SK-N-SH (cell line): ENCODE results near the gene FAM162A. TPM values are rescaled to one million over a fixed set of nuclear protein-coding genes. Genes with fewer than 3 reads are reported as not detected.

Source experiments
- CTCF ChIA-PET: fragments of 300-600, 350-600 bp; formaldehyde crosslinking; extraction: SDS; loops from one replicate; lab custom pipeline; 2021; lab: Yijun Ruan, JAX
- POLR2A ChIA-PET: fragments of 350-600 bp; sonication (Branson Sonifier 250); formaldehyde crosslinking; extraction: SDS; loops from one replicate; lab custom pipeline; 2020; ENCODE audit warnings: antibody characterized with exemption, inconsistent platforms; lab: Yijun Ruan, JAX
- DNase-seq: peaks from one replicate; pipeline ENCODE4 v3.0.0; 2012
- H2AFZ ChIP-seq: fragments of 200-600 bp; sonication (generic); 2 replicates; pipeline ENCODE4 v1.8.1; 2016; ENCODE audit warnings: antibody characterized with exemption, mild to moderate bottlenecking, low read depth
- H3F3A ChIP-seq: fragments of 200-600 bp; sonication (generic); replicated peaks from 2 replicates; pipeline ENCODE3; 2016; ENCODE audit warnings: antibody characterized with exemption, mild to moderate bottlenecking; ENCODE audit not compliant: insufficient read depth
- H3K27ac ChIP-seq, 2 experiments: fragments of 200-500 bp in 1 of 2; fragments of 200-600 bp in 1 of 2; sonication (Bioruptor generic) in 1 of 2; sonication (generic), shearing (Covaris generic) in 1 of 2; 2 replicates each; pipeline versions ENCODE4 v1.5.1 to v1.6.1; 2014 to 2016; ENCODE audit warnings: low read depth in 2 of 2, inconsistent platforms in 1 of 2, low read length in 1 of 2, mild to moderate bottlenecking in 1 of 2, mixed read lengths in 1 of 2
- H3K27me3 ChIP-seq: fragments of 200-600 bp; sonication (generic), shearing (Covaris generic); 2 replicates; pipeline ENCODE4 v1.6.1; 2016; ENCODE audit warnings: mixed run types; ENCODE audit not compliant: insufficient read depth
- H3K36me3 ChIP-seq, 2 experiments: fragments of 200-500 bp in 1 of 2; fragments of 200-600 bp in 1 of 2; sonication (Bioruptor generic) in 1 of 2; sonication (generic) in 1 of 2; replicated peaks in 1 of 2; 2 replicates each; pipeline versions ENCODE3 to v1.5.1; 2014 to 2016; ENCODE audit warnings: low read length in 1 of 2, mild to moderate bottlenecking in 1 of 2; ENCODE audit not compliant: insufficient read depth in 2 of 2, control insufficient read depth in 1 of 2
- H3K4me1 ChIP-seq, 2 experiments: fragments of 200-500 bp in 1 of 2; fragments of 200-600 bp in 1 of 2; sonication (Bioruptor generic) in 1 of 2; sonication (generic), shearing (Covaris generic) in 1 of 2; 2 replicates each; pipeline versions ENCODE4 v1.5.1 to v1.6.1; 2014 to 2016; ENCODE audit warnings: low read depth in 1 of 2, low read length in 1 of 2, mixed run types in 1 of 2; ENCODE audit not compliant: insufficient read depth in 2 of 2, control insufficient read depth in 1 of 2
- H3K4me2 ChIP-seq: fragments of 200-600 bp; sonication (generic), shearing (Covaris generic); 2 replicates; pipeline ENCODE4 v1.6.1; 2017; ENCODE audit warnings: mixed run types
- H3K4me3 ChIP-seq, 2 experiments: fragments of 200-500 bp in 1 of 2; fragments of 200-600 bp in 1 of 2; sonication (Bioruptor generic) in 1 of 2; sonication (generic), shearing (Covaris generic) in 1 of 2; 2 replicates each; pipeline versions ENCODE4 v1.5.1 to v1.8.1; 2014 to 2016; ENCODE audit warnings: low read depth in 2 of 2, inconsistent platforms in 1 of 2, low read length in 1 of 2, mild to moderate bottlenecking in 1 of 2, mixed read lengths in 1 of 2, moderate library complexity in 1 of 2
- H3K79me2 ChIP-seq: fragments of 200-600 bp; sonication (generic); 2 replicates; pipeline ENCODE4 v1.8.1; 2017; ENCODE audit warnings: mild to moderate bottlenecking; ENCODE audit not compliant: insufficient read depth
- H3K9ac ChIP-seq: fragments of 200-600 bp; sonication (generic); 2 replicates; pipeline ENCODE4 v1.6.1; 2017; ENCODE audit warnings: mixed run types
- H3K9me2 ChIP-seq: fragments of 200-600 bp; sonication (generic); 2 replicates; pipeline ENCODE4 v1.6.1; 2017; ENCODE audit warnings: mixed run types
- H3K9me3 ChIP-seq: fragments of 200-600 bp; sonication (generic); 2 replicates; pipeline ENCODE4 v1.6.1; 2017; ENCODE audit warnings: mixed run types, mild to moderate bottlenecking, moderate library complexity
- H4K20me1 ChIP-seq: fragments of 200-600 bp; sonication (generic); 2 replicates; pipeline ENCODE4 v1.6.1; 2017; ENCODE audit warnings: mild to moderate bottlenecking, mixed run types; ENCODE audit not compliant: insufficient read depth
- CTCF ChIP-seq: fragments of 200-600 bp; sonication (generic); IDR thresholded peaks from 2 replicates; pipeline ENCODE4 v1.6.1; 2017; ENCODE audit warnings: antibody characterized with exemption, mild to moderate bottlenecking, moderate library complexity
- EP300 ChIP-seq, 2 experiments: IDR thresholded peaks; 2 replicates each; pipeline versions ENCODE4 v1.4.0 to v1.6.1; 2012; ENCODE audit warnings: borderline replicate concordance in 1 of 2, low read depth in 1 of 2, low read length in 1 of 2
- EZH2phosphoT487 ChIP-seq: fragments of 200-600 bp; sonication (generic); IDR thresholded peaks from 2 replicates; pipeline ENCODE4 v1.6.1; 2017; ENCODE audit warnings: low read depth, mixed run types, mild to moderate bottlenecking, antibody characterized with exemption, moderate library complexity, borderline replicate concordance
- FOSL2 ChIP-seq: IDR thresholded peaks from 2 replicates; pipeline ENCODE4 v1.4.0; 2012; ENCODE audit warnings: low read depth, mild to moderate bottlenecking, moderate library complexity, borderline replicate concordance
- FOXJ3 ChIP-seq: sonication (generic); formaldehyde crosslinking; IDR thresholded peaks from 2 replicates; pipeline ENCODE4 v1.5.1; 2020; ENCODE audit warnings: mild to moderate bottlenecking, missing genetic modification reagents
- GABPA ChIP-seq: IDR thresholded peaks from 2 replicates; pipeline ENCODE4 v1.4.0; 2012; ENCODE audit warnings: low read depth, mild to moderate bottlenecking
- JUND ChIP-seq: IDR thresholded peaks from 2 replicates; pipeline ENCODE4 v1.4.0; 2012
- MEF2A ChIP-seq: IDR thresholded peaks from 2 replicates; pipeline ENCODE4 v1.4.0; 2012; ENCODE audit warnings: low read depth, borderline replicate concordance
- MXI1 ChIP-seq: IDR thresholded peaks from 2 replicates; pipeline ENCODE4 v1.6.1; 2012; ENCODE audit warnings: mild to moderate bottlenecking, low read depth, low read length, improper control_type of control experiment
- NFIC ChIP-seq: IDR thresholded peaks from 2 replicates; pipeline ENCODE4 v1.4.0; 2012; ENCODE audit warnings: borderline replicate concordance
- NRF1 ChIP-seq: IDR thresholded peaks from 2 replicates; pipeline ENCODE4 v1.6.1; 2012; ENCODE audit warnings: low read depth, mild to moderate bottlenecking, low read length
- PBX3 ChIP-seq: IDR thresholded peaks from 2 replicates; pipeline ENCODE4; 2012
- POLR2AphosphoS5 ChIP-seq: IDR thresholded peaks from 2 replicates; pipeline ENCODE4 v1.6.1; 2012; ENCODE audit warnings: low read depth, low read length
- RAD21 ChIP-seq: IDR thresholded peaks from 2 replicates; pipeline ENCODE4 v1.6.1; 2012; ENCODE audit warnings: mild to moderate bottlenecking, low read length
- RCOR1 ChIP-seq: fragments of 150-350 bp; IDR thresholded peaks from 2 replicates; pipeline ENCODE4 v1.6.1; 2017; ENCODE audit warnings: antibody characterized with exemption, low read length
- RFX5 ChIP-seq: IDR thresholded peaks from 2 replicates; pipeline ENCODE4 v1.6.1; 2012; ENCODE audit warnings: mild to moderate bottlenecking, improper control_type of control experiment, low read length
- TCF12 ChIP-seq: IDR thresholded peaks from 2 replicates; pipeline ENCODE4 v1.4.0; 2012
- TEAD4 ChIP-seq: IDR thresholded peaks from 2 replicates; pipeline ENCODE4 v1.4.0; 2012; ENCODE audit warnings: mild to moderate bottlenecking, borderline replicate concordance; ENCODE audit not compliant: insufficient read depth
- YY1 ChIP-seq: IDR thresholded peaks from 2 replicates; pipeline ENCODE4 v1.4.0; 2012; ENCODE audit warnings: low read depth, mild to moderate bottlenecking
- WGBS: methylation state at CpG from one replicate; pipeline ENCODE4 v1.1.6; 2017; ENCODE audit warnings: low lambda C conversion rate; 5-methylcytosine and 5-hydroxymethylcytosine counted together
- polyA plus RNA-seq, 3 experiments: library from polyadenylated mRNA; depleted of rRNA; stranded (reverse); fragments of >200 nt; gene quantifications; 2 replicates each; pipeline ENCODE4 v1.2.3, GENCODE V29; 2012
- TF ChIP-seq, protein P1 (sequence below): fragments of 150-350 bp; IDR thresholded peaks from 2 replicates; pipeline ENCODE4 v1.6.1; 2016; ENCODE audit warnings: mild to moderate bottlenecking, low read depth, low read length
- TF ChIP-seq, protein P2 (sequence below): fragments of 150-350 bp; IDR thresholded peaks from 2 replicates; pipeline ENCODE4 v1.6.1; 2017; ENCODE audit warnings: antibody characterized with exemption, low read length, low read depth, borderline replicate concordance

Gene FAM162A
- polyA plus RNA-seq, 1 of the 3 experiments (the other 2 are of a cell fraction), result 35.1 TPM

- TF ChIP-seq FOSL2, result no peak
- no peak for TF ChIP-seq TEAD4
- no peak for TF ChIP-seq FOXJ3 (CRISPR knock-in tag)
- no peak for TF ChIP-seq EP300 (IDR thresholded peaks at IDR 0.05; ENCODE audit: borderline replicate concordance in 1 of 2, low read depth in 1 of 2, low read length in 1 of 2)
- TF ChIP-seq, protein P1, sequence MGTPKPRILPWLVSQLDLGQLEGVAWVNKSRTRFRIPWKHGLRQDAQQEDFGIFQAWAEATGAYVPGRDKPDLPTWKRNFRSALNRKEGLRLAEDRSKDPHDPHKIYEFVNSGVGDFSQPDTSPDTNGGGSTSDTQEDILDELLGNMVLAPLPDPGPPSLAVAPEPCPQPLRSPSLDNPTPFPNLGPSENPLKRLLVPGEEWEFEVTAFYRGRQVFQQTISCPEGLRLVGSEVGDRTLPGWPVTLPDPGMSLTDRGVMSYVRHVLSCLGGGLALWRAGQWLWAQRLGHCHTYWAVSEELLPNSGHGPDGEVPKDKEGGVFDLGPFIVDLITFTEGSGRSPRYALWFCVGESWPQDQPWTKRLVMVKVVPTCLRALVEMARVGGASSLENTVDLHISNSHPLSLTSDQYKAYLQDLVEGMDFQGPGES, result no peak
- TF ChIP-seq MXI1, result no peak
- no peak for TF ChIP-seq EZH2phosphoT487
- no peak for TF ChIP-seq NRF1
- TF ChIP-seq POLR2AphosphoS5, result no peak
- TF ChIP-seq, protein P2, sequence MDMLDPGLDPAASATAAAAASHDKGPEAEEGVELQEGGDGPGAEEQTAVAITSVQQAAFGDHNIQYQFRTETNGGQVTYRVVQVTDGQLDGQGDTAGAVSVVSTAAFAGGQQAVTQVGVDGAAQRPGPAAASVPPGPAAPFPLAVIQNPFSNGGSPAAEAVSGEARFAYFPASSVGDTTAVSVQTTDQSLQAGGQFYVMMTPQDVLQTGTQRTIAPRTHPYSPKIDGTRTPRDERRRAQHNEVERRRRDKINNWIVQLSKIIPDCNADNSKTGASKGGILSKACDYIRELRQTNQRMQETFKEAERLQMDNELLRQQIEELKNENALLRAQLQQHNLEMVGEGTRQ, result no peak
- peak overlapping the region in 1 of 2 experiments; percentile 10; a peak in 1 of 4 replicates for H3K27ac ChIP-seq
- H3K9ac ChIP-seq, result no peak overlapping the region
- no peaks in the 10 kb centered on the region for H3K9me3 ChIP-seq
- ChIA-PET POLR2A (no interaction called here), CTCF (no interaction called here)
- no peak overlapping the region for H3K4me3 ChIP-seq
- no peaks in the 10 kb centered on the region for H4K20me1 ChIP-seq
- peaks cover 40% of the 10 kb centered on the region for H3F3A ChIP-seq
- no peaks in the 10 kb centered on the region for H3K27me3 ChIP-seq
- no peak for DNase-seq
- peaks cover 25% of the 10 kb centered on the region; the same call in 1 of the 2 replicates for H3K79me2 ChIP-seq
- H3K9me2 ChIP-seq, result no peaks in the 10 kb centered on the region
- H3K4me1 ChIP-seq, result no peaks in the 10 kb centered on the region; a peak in 2 of 4 replicates
- no peak overlapping the region for H2AFZ ChIP-seq
- H3K4me2 ChIP-seq, result no peak overlapping the region
- H3K36me3 ChIP-seq, result peaks cover 70 to 92% of the 10 kb centered on the region in 2 experiments
- 93% methylated on average over 2 of the region's 2 CpGs for WGBS
Observed at GRCh38 chr3:122427857-122428471, 44.0 kb downstream of the FAM162A start.

DNA sequence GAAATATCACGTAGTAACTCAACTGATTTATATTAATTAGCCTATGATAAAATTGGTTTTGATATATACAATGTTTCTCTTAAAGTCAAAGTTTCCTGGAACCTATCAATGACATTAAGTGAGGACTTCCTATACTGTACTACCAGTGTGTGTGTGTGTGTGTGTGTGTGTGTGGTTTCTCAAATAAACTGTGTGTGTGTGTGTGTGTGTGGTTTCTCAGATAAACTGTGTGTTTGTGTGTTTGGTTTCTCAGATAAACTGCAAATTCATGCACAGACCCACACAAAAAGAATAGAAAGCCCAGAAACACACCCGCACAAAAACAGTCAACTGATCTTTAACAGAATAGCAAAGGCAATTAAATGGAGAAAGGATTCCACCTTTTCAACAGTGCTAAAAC lies 46.4 kb downstream of the FAM162A start:
- Histone ChIP-seq H3K4me2 (no peak overlapping the region), H3K9me2 (no peaks in the 10 kb centered on the region), H2AFZ (no peak overlapping the region), H3K4me3 (no peak overlapping the region), H3F3A (peaks cover 30% of the 10 kb centered on the region), H3K79me2 (peaks cover 11% of the 10 kb centered on the region; the same call in 1 of the 2 replicates), H3K9me3 (no peaks in the 10 kb centered on the region), H3K36me3 (peaks cover 69 to 88% of the 10 kb centered on the region in 2 experiments), H4K20me1 (no peaks in the 10 kb centered on the region), H3K9ac (no peak overlapping the region), H3K27ac (no peak overlapping the region), H3K4me1 (no peaks in the 10 kb centered on the region; a peak in 2 of 4 replicates), H3K27me3 (no peaks in the 10 kb centered on the region)
- no peak for DNase-seq
- ChIA-PET POLR2A (no interaction called here), CTCF (no interaction called here)
- WGBS, result 98% methylated on average over 2 of the region's 2 CpGs
- TF ChIP-seq YY1 (no peak), RFX5 (no peak), NRF1 (no peak), RCOR1 (no peak), NFIC (no peak), MEF2A (no peak), CTCF (no peak), PBX3 (no peak), TCF12 (no peak), RAD21 (no peak), JUND (no peak), GABPA (no peak)
